Activated CD8-positive, alpha-beta memory T cell treated with anti-CD3 and anti-CD28 coated beads for 1 hour (primary cell): ENCODE data around the gene BUD13.
"Not testable (repeated sequence)": the region's sequence is repeated elsewhere in the genome, so short reads cannot be mapped to it uniquely, and the experiment has no call there.

Experiments used
- DNase-seq, 2 donors: peaks; one replicate each; pipeline ENCODE4 v3.0.0-alpha.2; 2020; ENCODE audit warnings: low read depth in 1 of 2; ENCODE audit errors: extremely low read depth in 1 of 2

BUD13 gene, protein sequence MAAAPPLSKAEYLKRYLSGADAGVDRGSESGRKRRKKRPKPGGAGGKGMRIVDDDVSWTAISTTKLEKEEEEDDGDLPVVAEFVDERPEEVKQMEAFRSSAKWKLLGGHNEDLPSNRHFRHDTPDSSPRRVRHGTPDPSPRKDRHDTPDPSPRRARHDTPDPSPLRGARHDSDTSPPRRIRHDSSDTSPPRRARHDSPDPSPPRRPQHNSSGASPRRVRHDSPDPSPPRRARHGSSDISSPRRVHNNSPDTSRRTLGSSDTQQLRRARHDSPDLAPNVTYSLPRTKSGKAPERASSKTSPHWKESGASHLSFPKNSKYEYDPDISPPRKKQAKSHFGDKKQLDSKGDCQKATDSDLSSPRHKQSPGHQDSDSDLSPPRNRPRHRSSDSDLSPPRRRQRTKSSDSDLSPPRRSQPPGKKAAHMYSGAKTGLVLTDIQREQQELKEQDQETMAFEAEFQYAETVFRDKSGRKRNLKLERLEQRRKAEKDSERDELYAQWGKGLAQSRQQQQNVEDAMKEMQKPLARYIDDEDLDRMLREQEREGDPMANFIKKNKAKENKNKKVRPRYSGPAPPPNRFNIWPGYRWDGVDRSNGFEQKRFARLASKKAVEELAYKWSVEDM

DNA sequence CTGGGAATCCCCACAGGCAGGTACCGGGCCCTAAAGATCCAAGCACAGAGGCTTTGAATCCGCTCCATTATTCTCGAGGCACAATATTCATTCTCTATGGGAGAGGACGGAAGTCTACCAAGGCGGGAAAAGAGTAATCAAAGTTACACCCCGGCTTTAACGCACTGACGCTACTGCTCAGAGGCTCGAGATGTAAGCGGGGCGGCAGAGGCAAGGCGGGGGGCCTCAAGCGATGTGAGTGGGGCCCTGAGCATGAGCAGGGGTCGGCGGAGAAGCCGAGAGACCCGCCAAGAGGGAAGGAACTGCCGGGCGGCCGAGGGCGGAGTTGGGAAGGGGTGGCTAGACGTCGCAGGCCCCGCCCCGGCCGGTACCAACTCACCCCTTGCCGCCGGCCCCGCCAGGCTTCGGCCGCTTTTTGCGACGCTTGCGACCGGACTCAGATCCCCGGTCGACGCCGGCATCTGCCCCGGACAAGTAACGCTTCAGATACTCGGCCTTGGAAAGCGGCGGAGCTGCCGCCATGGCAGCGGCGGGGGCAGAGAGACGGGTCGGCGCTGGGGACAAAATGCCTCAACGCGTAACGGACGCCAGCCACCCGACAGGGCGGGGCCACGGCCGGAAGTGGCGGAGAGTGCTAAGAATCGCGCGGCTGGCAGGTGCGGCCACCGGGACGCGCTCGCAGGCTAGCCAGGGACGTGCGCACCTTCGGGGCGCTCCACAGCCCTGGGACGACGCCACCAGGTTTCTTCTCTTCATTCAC, at the start of gene BUD13:
Gene BUD13, minus strand, starts transcription at position 545 of the 760 bp plus-strand sequence. Its CDS starts 23 bp downstream, at position 522.
- DNase-seq: peak; percentile 85 to 92

DNA sequence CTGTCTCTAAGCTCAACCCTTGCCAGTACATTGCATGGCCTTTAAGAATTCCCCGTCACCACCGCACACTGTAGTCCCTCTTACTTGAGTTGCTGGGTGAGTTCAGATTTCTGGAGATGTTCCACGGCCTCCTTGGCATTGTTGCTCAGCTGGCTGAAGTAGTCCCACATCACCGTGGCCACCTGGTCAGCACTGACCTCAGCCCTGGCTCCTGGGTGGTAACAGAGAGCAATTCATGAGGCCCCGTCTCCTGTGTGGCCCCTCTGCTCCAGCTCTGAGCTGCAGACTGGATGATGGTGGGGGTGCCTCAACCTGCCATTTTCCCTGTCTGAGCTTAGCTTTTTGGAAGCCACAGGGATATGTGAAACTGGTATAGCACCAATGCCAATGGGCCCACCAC, 49.8 kb upstream of the BUD13 start:
- DNase-seq: no peak

DNA sequence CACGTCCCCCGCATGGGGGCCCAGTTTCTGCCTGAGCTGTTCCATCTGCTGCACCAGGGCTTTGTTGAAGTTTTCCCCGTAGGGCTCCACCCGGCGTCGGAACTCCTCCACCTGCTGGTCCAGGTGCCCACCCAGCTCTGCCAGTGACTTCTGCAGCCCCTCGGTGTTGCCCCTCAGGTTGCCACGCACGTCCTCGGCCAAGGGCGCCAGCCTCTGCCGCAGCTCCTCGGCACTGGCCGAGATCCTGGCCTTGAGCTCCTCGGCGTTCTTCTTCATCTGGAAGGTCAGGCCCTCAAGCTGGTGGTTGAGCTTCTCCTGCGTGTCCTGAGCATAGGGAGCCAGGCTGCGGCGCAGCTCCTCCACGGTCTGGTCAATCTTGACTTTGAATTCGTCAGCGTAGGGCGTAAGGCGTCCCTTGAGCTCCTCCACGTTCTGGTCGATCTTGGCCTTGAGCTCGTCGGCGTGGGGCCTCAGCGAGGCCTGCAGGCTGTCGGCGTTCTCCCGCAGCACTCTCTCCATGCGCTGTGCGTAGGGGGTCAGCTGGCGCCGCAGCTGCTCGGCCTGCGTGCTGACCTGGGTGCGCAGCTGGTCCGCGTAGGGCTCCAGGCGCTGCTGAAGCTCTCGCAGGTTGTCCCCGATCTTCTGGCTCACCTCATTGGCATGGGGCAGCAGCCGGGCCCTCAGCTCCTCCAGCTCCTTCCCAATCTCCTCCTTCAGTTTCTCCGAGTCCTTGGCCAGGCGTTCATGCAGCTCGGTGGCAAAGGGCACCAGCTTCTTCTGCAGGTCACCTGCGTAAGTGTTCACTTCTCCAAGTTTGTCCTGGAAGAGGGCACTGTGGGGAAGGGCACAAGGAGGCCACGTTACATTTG, 48.5 kb upstream of the BUD13 start:
- DNase-seq: no peak

DNA sequence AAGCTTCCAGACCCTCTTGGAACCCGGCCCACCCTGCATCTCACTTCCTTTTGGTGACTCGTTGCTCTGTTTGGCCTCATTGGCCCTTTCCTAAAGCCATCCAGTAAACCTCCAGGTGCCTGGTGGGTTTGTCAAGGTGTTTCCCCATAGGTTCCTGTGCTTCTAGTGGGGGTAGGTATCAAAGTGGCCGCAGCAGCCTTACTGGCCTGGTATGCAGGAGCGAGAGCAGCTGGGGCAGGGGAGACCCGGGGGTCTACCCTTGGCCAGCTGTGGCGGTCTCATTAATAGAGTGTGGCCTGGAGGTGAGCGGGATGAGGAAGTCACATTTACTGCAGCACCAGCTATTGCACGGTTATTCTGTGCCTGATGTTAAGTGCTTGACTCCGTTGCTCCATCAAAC, 46.3 kb upstream of the BUD13 start:
- no peak for DNase-seq

DNA sequence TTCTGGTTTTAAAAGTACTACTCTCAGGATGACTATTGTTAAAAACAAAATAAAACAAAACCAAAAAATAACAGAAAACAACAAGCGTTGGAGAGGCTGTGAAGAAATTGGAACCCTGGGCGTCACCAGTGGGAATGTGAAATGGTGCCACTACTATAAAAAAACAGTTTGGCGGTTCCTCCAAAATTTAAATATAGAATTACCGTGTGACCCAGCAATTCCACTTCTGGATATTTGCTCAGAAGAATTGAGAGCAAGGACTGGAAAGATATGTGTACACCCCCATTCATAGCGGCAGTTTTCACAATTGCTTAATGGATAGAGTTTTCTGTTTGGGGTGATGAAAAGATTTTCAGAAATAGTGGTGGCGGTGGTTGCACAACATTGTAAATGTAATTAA, 41.7 kb upstream of the BUD13 start:
- no peak for DNase-seq

DNA sequence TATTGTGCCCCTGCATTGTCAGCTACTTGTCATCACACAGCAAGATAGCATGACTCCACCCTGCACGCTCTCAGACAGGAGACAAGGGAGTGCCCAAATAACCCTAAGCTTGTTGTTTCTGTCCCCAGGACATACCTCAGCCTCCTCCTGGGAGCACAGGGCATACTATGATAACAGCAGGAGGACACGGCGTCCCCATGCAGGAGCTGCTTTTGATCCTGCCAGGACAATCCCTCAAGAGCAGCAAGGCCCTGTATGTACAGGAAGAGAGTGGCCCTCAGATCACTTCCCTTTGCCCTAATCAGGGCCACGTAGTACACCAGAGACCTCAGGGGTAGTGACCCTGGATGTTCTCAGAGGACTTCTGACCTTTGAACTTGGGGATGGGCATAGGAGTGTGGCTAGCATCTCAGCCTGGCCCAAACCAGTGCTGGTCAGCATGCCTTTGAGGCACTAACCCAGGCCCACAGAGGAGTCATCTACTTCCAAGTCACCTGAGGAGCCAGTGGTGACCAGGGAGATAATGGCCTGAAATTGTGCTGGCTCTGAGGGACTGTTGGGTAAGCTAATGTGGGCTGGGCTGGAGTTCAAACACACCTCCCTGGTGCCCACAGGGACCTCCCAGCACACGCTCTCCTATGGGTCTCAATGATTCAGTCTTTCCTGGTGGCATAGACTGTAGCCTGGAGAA, 41.1 kb upstream of the BUD13 start:
- no peak for DNase-seq

DNA sequence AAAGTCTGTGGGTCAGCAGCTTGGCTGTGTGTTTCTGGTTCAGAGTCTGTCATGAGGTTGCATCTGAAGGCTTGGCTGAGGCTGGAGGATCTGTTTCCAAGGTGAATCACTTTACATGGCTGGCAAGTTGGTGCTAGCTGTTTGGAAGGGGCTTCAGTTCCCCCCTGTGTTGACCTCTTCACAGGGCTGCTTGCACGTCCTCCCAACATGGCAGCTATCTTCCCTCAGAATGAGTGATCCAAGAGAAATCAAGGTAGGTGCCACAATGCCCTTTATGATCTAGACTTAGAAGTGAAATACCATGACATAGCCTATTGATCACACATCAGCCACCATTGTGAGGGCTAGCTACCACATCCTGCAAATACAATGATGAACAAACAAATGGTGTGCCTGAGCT, 40.4 kb upstream of the BUD13 start:
- DNase-seq: no peak

DNA sequence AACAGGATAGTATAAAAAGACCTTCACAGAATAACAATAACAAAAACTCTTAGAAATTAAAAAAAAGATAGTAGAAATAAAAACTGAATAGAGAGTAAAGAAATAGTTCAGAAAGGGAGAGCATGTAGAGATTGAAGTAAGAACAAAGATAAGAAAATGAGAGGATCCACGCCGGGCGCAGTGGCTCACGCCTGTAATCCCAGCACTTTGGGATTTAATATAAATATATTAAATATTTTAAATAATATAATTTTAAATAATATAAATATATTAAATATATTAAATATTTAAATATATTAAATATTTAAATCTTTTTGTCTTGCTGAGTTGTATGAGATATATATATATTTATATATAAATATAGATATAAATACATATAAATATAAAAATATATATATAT, 39.3 kb upstream of the BUD13 start:
- no peak for DNase-seq

DNA sequence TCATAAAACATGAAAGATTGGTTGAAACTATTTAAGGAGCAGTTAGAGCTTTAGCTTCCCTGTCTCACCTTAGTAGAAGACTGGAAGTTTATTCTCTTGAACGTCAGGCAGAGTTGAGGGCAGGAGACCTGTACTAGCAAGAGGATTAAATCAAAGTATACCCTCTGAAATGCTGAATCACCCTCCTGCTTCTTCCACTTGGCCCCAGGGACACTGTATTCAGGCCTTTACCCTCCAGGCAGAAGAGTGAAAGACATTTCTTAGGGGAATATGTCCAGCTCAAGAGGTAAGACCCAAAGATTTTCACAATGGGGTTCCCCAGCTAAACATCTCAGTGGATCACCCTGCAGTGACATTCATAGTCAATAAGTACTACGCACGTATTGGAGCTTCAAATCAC, 38.4 kb upstream of the BUD13 start:
- no peak for DNase-seq

DNA sequence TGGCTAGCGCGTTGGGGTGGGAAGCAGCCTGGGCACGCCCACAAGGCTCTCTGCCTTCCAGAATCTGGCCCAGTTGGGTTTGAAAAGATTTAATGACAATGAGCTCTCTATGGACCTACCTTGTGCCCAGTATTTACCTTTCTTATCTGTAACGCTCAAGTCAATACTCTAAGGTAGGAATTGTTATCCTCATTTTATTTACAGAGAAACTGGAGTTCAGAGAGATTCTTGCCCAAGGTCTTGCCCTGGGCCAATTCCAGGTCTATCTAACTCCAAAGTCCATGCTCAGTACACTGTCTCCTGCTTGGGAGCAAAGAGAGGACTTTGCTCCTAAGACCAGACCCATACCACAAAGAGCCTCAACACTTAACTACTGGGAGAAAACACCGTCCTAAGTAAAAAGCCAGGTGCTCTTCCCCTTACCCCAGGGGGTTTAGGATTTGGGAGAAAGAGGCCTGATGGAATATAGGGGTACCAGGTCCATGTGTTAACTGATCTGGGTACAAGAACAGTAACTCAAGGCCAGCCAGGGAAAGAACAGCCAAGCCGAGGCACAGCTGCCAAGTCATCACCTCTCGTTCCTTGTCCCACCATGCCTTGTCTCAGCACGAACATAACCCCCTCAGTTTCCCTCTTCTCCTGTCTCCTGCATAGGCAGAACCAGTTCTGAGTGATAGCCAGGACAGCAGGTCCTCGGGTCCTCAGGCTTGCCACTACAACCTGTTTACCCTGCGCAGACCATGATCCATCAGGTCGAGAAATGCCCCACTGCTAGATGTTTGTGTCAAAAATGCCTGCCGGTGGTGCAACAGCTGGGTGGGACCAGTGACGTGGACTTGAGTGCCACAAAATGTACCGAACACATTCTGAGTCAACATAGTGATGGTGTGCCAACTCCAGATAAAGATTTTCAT, 35.7 kb upstream of the BUD13 start:
- DNase-seq: no peak

DNA sequence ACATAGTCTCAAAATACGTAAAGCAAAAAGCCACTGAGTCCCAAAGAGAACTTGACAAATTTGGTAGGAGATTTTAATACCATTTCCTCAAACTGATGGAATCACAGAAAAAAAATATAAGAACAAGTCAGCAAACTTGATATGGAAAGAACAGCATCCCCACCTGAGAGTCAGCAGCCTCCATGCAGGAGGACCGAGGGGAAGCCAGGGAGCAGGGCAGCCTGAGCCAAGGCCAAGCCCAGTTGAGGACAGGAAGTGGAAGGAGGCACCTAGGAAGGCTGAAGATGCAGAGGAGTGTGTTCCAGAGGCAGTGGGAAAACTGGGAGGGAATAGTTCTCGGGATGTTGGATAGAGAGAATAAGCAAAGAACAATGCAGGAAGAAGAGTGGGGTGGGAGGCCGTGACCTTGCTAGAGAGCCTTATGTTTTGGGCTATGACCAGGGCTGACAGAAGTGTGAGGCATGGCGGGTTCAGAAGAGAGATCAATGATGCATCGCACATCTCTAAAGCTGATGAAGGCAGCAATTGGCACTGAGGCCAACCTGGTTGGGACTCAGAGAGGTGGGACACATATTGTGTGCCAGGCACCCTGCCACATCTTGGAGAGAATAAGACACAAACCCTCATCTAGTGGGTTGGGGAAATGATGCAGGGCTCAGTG, 34.9 kb upstream of the BUD13 start:
- no peak for DNase-seq

DNA sequence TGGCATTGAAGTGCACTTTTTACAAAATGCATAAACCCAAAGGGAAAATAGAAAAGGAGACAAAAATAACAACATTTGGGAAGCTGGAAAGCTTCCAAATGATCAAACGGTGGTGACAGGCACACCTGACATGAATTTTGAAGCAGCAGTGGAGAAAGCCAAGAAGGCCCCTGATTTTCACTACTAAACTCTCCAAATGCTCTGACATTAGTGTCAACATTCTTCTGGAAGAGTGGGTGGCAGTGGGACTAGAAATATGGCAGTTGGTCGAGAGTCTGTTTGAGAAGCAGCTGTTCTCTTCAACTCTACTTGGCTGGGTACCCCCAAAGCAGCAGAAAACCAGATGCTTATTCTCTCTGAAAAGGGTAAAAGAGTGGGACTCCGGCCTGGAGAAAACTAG, 31.2 kb upstream of the BUD13 start:
- DNase-seq: no peak

DNA sequence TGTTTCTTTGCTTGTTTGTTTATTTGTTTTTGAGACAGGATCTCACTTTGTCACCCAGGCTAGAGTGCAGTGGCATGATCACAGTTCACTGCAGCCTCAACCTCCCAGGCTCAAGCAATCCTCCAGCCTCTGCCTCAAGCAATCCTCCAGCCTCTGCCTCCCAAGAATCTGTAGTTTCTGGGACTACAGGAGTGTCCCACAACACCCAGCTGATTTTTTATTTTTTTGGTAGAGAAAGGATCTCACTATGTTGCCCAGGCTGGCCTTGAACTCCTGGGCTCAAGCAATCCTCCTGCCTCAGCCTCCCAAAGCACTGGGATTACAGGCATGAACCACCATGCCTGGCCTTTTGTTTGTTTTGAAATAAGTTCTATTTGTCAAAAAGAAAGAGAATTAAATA, 28.9 kb upstream of the BUD13 start:
- not testable (repeated sequence) for DNase-seq

DNA sequence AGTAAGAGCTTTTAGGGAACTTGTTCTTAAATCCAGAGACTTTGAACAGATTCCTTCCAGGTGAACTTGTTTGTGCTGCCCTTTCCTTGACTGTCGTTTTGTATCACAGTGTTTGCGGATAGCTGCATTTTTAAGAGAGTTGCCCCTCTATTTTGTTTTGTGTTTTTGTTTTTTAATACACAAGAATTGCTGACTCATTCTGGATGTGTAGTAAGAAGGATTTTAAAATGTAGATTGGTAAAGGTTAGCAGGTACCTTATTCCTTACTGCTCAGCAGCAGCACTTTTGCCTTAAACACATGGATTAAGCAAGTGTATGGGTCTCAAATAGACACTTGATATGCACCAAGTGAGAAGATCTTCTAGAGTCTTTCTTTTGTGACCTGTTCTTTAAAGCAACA, 27.8 kb upstream of the BUD13 start:
- no peak for DNase-seq

DNA sequence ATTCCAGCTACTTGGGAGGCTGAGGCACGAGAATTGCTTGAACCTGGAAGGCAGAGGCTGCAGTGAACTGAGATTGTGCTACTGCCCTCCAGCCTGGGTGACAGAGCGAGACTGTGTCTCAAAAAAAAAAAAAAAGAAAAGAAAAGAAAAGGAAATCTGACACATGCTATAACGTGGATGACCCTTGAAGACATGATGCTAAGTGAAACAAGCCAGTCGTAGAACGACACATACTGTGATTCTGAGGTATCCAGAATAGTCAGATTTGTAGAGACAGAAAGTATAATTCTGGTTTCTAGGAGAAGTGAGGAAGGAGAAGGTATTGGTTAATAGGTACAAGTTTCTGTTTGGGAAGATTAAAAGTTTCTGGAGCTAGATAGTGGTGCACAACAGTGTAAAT, 25.6 kb upstream of the BUD13 start:
- no peak for DNase-seq

DNA sequence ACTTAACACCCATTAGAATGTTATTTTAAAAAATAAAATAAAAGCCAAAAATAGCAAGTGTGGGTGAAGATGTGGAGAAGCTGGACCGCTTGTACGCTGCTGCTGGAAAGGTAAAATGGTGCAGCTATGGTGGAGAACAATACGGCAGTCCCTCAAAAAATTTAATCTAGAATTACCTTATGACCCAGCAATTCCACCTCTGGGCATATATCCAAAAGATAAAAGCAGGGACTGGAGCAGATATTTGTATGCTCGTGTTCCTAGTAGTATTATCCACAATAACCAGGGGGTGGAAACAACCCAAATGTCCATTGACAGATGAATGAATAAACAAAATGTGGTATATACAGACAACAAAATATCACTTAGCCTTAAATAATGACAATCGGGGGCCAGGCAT, 25.0 kb upstream of the BUD13 start:
- no peak for DNase-seq

DNA sequence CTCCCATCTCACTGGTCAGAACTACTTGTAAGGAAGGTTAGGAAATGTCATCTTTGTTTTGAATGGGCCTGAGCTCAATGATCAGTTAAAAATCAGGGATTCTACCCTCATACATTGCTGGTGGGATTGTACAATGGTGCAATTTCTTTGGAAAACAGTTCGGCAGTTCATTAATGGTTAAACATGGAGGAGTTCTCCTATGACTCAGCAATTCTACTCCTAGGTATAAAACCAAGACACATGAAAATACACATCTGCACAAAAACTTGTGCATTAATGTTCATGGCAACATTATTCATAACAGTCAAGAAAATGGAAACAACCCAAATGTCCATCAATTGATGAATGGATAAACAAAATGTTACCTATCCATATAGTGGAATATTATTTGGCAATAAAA, 23.8 kb upstream of the BUD13 start:
- no peak for DNase-seq

DNA sequence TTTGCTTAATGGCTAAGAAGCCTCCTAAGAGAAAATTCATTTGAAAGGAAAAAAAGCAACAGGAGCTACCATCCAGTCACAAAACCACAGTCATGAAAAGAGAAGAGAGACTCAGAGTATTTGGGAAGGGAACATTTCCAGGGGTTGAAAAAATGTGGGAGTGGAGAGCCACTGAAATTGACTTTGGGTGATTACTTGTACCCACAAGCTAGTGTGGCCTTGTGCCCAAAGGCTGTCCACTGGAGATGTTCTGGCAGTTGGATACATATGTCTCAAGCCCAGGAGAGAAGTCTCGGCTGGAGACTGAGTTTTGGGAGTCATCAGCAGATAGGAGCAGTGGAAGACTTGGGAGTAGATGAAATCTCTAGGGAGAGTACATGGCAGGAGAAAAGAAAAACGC, 22.1 kb upstream of the BUD13 start:
- DNase-seq: no peak

DNA sequence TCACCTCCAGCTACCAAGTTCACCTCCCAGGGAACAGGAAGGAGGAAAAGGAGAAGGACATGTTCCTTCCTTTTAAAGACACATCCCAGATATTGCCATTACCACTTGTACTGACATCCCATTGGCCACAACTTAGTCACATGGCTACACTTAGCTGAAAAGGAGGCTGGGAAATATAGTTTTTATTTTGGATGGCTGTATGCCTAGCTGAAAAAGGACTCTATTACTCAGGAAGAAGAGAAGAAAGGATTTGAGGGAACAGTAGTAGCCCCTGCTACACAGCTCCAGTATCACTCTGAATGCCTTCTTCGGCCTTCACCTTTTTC, 20.9 kb upstream of the BUD13 start:
- DNase-seq: no peak
